ENCODE data around the gene PCNX4. TPM values are rescaled to one million over a fixed set of nuclear protein-coding genes. Genes with fewer than 3 reads are reported as not detected.

Gene PCNX4
- total RNA-seq = 129 and 165 TPM in 2 replicates

DNA sequence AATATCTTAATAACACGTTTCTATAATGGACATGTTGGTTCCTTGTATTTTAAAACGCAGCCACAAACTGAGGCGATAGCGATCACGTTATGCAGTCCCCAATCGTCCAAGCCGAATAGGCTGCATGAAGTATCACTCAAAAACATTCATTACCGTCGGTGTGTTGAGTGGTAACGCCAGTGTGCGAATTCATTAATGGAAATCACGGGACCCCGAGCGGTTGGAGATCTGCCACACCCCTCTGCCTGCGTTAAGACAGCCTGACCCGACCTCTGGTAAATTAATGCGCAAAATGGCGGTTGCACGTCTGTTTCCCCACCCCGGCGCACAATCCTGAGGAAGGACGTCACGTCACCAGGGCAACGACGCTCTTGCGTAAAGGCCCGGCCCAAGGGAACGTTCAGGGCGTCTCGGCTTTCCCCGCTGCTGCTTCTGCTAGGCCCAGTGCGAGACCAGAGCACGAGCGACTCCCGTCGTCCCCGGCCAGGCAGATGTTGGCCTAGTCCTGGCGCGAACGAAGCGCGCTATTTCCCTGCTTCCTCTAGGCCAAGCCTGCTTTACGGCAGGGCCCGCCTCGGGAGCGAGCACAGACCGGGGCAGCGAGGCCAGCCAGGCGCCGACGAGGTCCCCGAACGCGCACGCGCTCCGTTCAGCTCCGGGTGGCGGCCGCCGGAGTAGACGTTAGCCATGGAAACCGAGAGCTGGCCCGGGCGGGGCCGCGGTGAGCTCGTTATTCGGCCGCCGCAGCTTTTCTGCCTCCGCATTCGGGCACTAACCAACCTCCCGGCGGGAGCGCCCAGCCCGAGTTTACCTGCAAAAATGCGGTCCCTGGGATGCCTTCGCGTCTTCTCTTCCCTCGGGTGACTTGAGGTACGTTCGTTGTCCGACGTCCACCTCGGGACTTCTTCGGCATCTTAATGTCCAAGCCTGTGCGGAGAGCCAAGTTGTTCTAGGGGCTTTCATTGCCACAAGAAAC lies at the start of gene PCNX4:
TSS of gene PCNX4 (plus strand) at position 374 of the 976 bp plus-strand sequence. CDS start 15,716 bp downstream, outside the sequence.

DNA sequence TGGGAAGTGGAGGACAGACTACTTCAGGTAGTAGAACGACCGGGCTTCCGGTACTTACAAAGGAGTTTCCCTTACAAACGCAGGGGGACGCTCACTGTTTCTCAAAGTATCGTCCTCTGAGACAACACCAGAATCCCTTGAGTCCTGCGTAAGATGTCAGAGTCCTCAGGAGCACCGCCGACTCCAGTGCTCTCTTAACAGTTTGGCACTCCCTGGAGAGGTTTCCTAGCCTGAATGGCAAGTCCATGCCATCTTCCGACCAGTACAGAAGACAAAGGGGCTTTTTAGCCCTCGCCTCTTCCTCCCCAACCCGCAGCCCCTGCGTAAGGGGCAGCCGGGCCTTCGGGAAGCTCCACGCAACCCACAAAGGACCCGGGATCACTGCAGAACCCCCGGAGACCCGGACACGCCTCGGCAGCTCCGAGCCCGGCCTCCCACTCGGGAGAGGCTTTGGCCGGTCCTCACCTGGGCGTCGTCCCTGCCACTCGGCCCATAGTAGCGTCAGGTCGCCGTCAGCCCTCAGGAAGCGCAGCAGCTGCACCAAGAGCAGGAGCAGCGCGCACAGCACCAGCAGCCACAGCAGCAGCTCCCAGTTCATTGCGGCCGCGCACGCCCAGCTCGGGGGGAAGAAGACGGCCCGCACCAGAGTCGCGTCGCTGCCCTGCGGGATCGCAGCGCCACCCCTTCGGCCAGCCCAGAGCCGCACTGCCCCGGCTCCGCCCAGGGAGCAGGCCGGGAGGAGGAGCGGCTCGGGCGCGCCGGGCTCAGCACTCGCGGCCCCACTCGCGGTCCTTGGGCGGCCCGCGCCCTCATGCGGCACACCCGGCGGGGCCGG lies 73.2 kb downstream of the PCNX4 start, which contains the start of gene DHRS7:
TSS of gene DHRS7 (minus strand) at position 687 of the 835 bp plus-strand sequence. CDS start at position 598, 89 bp downstream.

Other genes with a start within 250 kb of the PCNX4 start
- gene RTN1, start 221.1 kb upstream of the PCNX4 start, total RNA-seq = 0.12 and 0.33 TPM in 2 replicates
- under 0.01 TPM in 1 of 2 replicates, not detected in the other for gene LRRC9, start 171.8 kb upstream of the PCNX4 start, total RNA-seq
- 125 and 163 TPM in 2 replicates for gene DHRS7, start 73.5 kb downstream of the PCNX4 start, total RNA-seq
- gene PPM1A, start 157.3 kb downstream of the PCNX4 start, total RNA-seq = 27.5 and 36.5 TPM in 2 replicates

Data from uterine smooth muscle cell (primary cell).